GM20000 (cell line): ENCODE measurements around the gene XPOT.

Experiments
- DNase-seq: peaks from one replicate; pipeline ENCODE4 v3.0.0; 2012; ENCODE audit warnings: low spot score
- TF ChIP-seq, protein P1 (sequence below): IDR thresholded peaks from 2 replicates; pipeline ENCODE4 v1.5.1; 2012; ENCODE audit warnings: mild to moderate bottlenecking, control low read depth; ENCODE audit errors: extremely low read depth, missing control alignments

The XPOT gene

DNA sequence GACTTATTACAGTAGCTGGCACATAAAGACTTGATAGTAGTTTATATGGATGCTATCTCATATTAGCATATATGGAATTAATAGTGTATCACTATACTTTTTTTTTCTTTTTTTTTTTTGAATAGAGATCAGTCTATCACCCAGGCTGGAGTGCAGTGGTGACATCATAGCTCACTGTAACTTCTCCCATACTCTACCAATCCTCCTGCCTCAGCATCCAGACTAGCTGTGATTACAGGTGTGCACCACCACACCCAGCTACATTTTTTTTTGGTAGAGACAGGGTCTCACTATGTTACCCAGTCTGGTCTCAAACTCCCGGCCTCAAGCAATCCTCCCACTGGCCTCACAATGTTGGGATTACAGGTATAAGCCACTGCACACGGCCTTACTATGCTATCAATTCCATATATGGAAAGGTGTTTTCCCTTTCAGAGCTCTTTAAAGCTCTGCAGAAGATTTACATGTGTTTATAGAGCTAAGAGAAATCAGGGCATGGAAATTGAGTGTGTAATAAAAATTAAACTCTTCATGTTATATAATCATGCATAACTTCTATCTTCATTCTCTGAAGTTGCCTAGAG, 46.0 kb downstream of the XPOT start:
- TF ChIP-seq, protein P1, sequence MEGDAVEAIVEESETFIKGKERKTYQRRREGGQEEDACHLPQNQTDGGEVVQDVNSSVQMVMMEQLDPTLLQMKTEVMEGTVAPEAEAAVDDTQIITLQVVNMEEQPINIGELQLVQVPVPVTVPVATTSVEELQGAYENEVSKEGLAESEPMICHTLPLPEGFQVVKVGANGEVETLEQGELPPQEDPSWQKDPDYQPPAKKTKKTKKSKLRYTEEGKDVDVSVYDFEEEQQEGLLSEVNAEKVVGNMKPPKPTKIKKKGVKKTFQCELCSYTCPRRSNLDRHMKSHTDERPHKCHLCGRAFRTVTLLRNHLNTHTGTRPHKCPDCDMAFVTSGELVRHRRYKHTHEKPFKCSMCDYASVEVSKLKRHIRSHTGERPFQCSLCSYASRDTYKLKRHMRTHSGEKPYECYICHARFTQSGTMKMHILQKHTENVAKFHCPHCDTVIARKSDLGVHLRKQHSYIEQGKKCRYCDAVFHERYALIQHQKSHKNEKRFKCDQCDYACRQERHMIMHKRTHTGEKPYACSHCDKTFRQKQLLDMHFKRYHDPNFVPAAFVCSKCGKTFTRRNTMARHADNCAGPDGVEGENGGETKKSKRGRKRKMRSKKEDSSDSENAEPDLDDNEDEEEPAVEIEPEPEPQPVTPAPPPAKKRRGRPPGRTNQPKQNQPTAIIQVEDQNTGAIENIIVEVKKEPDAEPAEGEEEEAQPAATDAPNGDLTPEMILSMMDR: no peak

DNA sequence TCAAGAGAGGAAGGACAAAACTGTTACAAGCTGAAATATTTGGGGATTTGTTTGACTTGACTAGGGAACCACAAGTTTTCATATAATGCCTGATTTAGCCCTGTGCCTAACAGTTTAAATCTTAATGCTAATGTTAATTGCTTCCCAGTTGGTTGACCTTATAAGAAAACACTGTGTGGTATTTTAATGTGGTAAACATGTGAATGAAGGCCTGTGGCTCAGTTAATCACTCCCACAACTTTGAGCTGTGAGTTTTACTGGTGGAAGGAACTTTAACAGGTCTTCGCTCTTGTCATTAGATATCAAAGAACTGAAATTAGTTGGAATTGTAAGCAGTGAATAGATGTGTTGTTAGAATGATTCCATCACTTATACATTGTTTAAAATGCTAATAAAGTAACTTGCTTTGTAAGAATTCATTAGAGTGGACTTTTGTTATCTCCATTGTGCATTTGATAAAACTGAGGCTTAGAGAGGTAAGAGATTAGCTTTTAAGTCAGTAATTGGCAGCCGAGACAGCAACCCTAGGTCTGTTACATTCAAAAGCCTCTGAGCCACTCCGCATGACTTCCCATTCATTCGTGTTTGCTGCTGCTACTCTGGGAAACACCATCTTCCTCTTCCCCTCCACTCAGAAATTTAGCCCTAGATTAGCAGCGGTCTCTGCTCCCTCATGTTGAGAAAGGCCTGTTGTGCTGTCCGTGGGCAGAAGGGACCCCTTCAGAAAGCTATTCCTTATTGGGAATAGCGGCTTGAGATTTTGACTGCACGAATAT, 46.7 kb downstream of the XPOT start:
- TF ChIP-seq, protein P1: no peak
- DNase-seq: peak; percentile 28

More for the DNA sequence above, 46.0 kb downstream of the XPOT start:
- no peak for DNase-seq

DNA sequence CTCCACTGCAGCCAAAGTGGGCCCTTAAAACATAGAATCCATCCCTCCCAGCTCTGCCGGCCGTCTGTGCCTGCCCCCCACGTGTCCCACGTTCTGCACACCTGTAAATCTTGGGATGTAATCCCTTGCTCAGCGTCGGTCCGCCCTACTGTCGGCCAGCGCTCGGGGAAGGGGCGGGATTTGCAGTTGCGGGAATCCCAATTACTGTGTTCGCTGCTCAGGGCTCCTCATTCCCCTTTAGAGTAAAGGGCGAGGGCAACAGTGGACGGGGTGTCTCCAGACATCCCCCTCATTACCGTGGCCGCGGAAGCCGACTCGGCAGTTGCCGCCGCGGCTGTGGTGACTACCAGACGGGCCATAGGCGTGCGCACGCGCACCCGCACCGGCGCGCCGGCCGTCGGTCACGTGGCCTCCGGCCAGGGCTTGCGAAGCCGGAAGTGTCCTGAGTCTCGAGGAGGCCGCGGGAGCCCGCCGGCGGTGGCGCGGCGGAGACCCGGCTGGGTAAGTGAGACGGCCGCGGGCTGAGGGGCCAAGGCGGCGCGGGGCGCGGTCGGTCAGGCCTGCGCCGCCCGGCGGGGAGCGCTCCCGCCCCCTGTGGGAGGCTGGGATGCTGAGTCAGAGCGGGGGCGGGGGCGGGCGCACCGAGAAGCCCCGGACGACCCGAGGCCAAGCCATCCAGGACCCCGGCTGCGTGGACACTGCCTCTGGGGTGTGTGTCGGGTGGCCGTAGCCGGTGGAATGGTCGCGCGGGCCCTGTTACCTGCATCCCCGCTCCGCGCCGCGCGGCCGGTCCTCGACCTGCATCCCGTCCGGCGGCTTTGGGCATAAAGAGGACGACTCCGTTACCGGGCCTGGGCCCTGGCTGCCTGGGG, 47.7 kb downstream of the XPOT start, which contains the start of gene TBK1:
Gene TBK1 (plus strand): TSS at position 434 of the 872 bp plus-strand sequence. CDS start 3,751 bp downstream, outside the sequence.
- TF ChIP-seq, protein P1: peak; percentile 4
- DNase-seq: peak; percentile 95

DNA sequence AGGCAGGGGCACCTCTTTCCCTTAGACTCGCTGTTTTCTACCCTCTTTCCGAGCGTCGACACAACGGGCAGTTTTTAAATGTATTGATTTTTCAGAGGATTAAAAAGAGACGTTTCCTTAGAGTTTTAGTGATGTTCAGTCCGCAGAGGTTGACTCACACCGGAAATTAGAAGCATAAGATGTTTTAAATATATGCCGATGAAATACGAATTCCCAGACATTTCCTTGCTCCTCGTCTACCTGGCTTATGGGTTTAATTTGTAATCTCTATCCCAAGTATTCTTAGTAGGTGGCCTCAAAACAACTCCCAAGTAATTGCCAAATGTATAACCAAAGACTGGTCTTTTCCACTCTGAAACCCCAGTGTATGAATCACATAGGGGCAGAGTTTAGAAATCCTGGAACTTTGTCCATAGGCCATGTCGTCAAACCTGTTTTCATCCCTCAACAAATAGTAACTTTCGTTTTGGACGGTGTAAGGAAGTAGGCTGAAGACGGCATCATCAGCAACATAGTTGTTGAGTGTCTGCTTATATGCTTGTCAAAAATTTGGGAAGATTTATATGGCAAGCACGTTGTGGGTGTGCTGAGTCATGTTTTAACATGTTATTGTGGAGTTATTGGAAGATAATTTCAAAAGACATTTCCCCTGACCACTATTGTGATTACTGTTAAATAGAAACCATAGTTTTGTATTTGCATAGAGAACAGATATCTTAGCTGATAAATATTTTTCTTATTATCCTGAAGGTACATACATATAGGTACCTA, 48.6 kb downstream of the XPOT start:
- TF ChIP-seq, protein P1: no peak
- peak; percentile 25 for DNase-seq

DNA sequence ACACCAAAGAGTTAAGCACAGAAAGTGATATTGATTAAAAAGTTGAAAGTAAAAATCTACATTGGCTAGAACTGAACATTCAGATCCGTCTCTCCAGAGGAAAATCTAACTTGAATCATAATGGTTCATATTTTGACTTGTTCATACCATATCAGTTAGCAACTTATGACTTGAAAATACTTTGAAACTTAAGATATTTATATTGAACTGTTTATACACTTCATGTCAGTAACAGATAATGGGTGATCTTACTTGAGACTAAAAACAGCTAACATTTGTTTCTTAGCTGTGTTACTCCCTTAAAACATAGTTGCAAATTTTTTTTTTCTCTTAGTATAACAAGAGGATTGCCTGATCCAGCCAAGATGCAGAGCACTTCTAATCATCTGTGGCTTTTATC, 51.3 kb downstream of the XPOT start:
- TF ChIP-seq, protein P1: no peak
- DNase-seq: no peak

DNA sequence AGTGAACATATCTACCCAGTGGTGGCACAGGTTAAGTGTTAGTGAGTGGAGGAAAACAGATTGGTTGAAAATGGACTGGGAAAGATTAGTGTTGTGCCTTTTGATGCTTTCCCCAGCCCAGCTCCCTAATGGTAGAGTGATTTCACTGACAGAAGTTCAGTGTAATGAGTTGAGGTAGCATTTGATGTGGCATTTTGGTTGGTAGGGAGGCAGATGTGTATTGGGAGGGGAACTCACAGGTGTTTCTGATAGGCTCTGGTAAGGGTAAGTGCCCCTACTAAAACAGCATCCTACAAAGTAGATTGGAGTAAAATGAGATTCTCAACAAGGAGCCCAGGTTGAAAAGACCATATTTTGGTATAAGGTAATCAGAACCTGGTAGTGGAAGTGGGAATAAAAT, 51.9 kb downstream of the XPOT start:
- DNase-seq: no peak
- TF ChIP-seq, protein P1: no peak
